ENCODE data around the gene NFIX. TPM values are rescaled to one million over a fixed set of nuclear protein-coding genes. Genes with fewer than 3 reads are reported as not detected.

Gene NFIX
- total and polyA plus RNA-seq, 2 of the 13 experiments (the other 11 are each of a cell fraction or from before 2014, with no cell fraction given) = 3.4 to 5.4 TPM

- intact Hi-C loops (cut with micrococcal nuclease; ENCODE audit: unreplicated experiment) = no loop called here
- CTCF ChIA-PET (ENCODE audit: low intra/inter-chr PET ratio, low total read pairs) = no interaction called here
- Histone ChIP-seq H4K20me1 (ENCODE audit: insufficient read depth, low read length) (no peaks in the 10 kb centered on the region), H3K27me3 (ENCODE audit: control insufficient read depth in 1 of 2, insufficient read depth in 2 of 2, low read length in 2 of 2) (no peaks in the 10 kb centered on the region; a peak in 1 of 5 replicates), H3K4me2 (ENCODE audit: low read depth, low read length) (no peak overlapping the region), H3K4me3 (replicated peaks in 1 of 3; ENCODE audit: insufficient read depth in 1 of 3, low read depth in 2 of 3, low read length in 3 of 3) (no peak overlapping the region), H3K79me2 (ENCODE audit: insufficient read depth, low read length) (peaks cover 19% of the 10 kb centered on the region), H3K4me1 (ENCODE audit: insufficient read depth, low read length) (peaks cover 22% of the 10 kb centered on the region), H3K9me3 (ENCODE audit: low read length) (no peaks in the 10 kb centered on the region), H3K9ac (ENCODE audit: insufficient read depth, low read depth, low read length) (no peak overlapping the region), H2AFZ (ENCODE audit: low read length) (no peak overlapping the region), H3K36me3 (replicated peaks in 1 of 2; ENCODE audit: control insufficient read depth in 1 of 2, insufficient read depth in 2 of 2, low read length in 2 of 2) (peaks cover 6 to 13% of the 10 kb centered on the region in 2 experiments; a peak in 4 of 5 replicates), H3K27ac (ENCODE audit: extremely low read length, insufficient read depth, low read length) (no peak overlapping the region)
- 90% methylated on average over 16 of the region's 16 CpGs for WGBS (ENCODE audit: low lambda C conversion rate)
- BruUV-seq (replicated peaks) = no TSS peak
- ATAC-seq (no peak), FAIRE-seq (no peak), DNase-seq (ENCODE audit: low spot score) (no peak)
- TF ChIP-seq HNF4A (CRISPR knock-in tag; IDR thresholded peaks at IDR 0.05) (no peak), ESRRA (CRISPR knock-in tag; IDR thresholded peaks at IDR 0.05; ENCODE audit: low read depth) (no peak), RFX3 (CRISPR knock-in tag; IDR thresholded peaks at IDR 0.05) (no peak), KDM3A (CRISPR knock-in tag; IDR thresholded peaks at IDR 0.05; ENCODE audit: low read depth) (no peak), BCL3 (CRISPR knock-in tag; IDR thresholded peaks at IDR 0.05) (no peak), ARHGAP35 (CRISPR knock-in tag; IDR thresholded peaks at IDR 0.05; ENCODE audit: borderline replicate concordance) (no peak), ZNF776 (CRISPR knock-in tag; IDR thresholded peaks at IDR 0.05) (no peak), ZFYVE20 (CRISPR knock-in tag; IDR thresholded peaks at IDR 0.05; ENCODE audit: borderline replicate concordance, low read depth) (no peak), ZBTB46 (CRISPR knock-in tag; IDR thresholded peaks at IDR 0.05; ENCODE audit: borderline replicate concordance) (no peak)
- POLR2A ChIA-PET = interaction anchor here (1.3 kb wide), 1 partner anchor 22 kb away, joined by 3 read pairs; no protein-coding TSS in a partner anchor
- in situ Hi-C loops (cut with HindIII; ENCODE audit: extremely low pct_ligation_motif_present, low pct_unique_long_range_greater_than_20kb) = no loop called here
Measured at GRCh38 chr19:13146763-13147563, 151.7 kb downstream of the NFIX start.

Other genes starting within 250 kb of the NFIX start
- gene BEST2, start 243.7 kb upstream of the NFIX start, total RNA-seq (2016; rRNA removed; fragmentation: Illumina TruSeq; extraction: Trizol) = not detected in 2 replicates
- not detected in 2 replicates for gene BEST2, start 243.7 kb upstream of the NFIX start, polyA plus RNA-seq (2011; rRNA removed)
- 7.3 and 12.9 TPM in 2 replicates for gene HOOK2, start 219.9 kb upstream of the NFIX start, total RNA-seq (2016; rRNA removed; fragmentation: Illumina TruSeq; extraction: Trizol)
- gene HOOK2, start 219.9 kb upstream of the NFIX start, polyA plus RNA-seq (2011; rRNA removed) = 9.2 and 11.1 TPM in 2 replicates
- gene JUNB, start 204.0 kb upstream of the NFIX start, total RNA-seq (2016; rRNA removed; fragmentation: Illumina TruSeq; extraction: Trizol) = 4.9 and 7.7 TPM in 2 replicates
- 8.2 and 15.9 TPM in 2 replicates for gene JUNB, start 204.0 kb upstream of the NFIX start, polyA plus RNA-seq (2011; rRNA removed)
- gene PRDX2, start 193.7 kb upstream of the NFIX start, total RNA-seq (2016; rRNA removed; fragmentation: Illumina TruSeq; extraction: Trizol) = 381 and 425 TPM in 2 replicates
- gene PRDX2, start 193.7 kb upstream of the NFIX start, polyA plus RNA-seq (2011; rRNA removed) = 218 and 238 TPM in 2 replicates
- 14.9 and 23.5 TPM in 2 replicates for gene THSD8, start 193.4 kb upstream of the NFIX start, total RNA-seq (2016; rRNA removed; fragmentation: Illumina TruSeq; extraction: Trizol)
- gene THSD8, start 193.4 kb upstream of the NFIX start, polyA plus RNA-seq (2011; rRNA removed) = 4.8 and 5.2 TPM in 2 replicates
- 35.8 and 44.0 TPM in 2 replicates for gene RNASEH2A, start 188.9 kb upstream of the NFIX start, total RNA-seq (2016; rRNA removed; fragmentation: Illumina TruSeq; extraction: Trizol)
- 18.4 and 25.1 TPM in 2 replicates for gene RNASEH2A, start 188.9 kb upstream of the NFIX start, polyA plus RNA-seq (2011; rRNA removed)
- 0.27 TPM in 1 of 2 replicates, not detected in the other for gene RTBDN, start 160.9 kb upstream of the NFIX start, total RNA-seq (2016; rRNA removed; fragmentation: Illumina TruSeq; extraction: Trizol)
- 0.35 and 0.48 TPM in 2 replicates for gene RTBDN, start 160.9 kb upstream of the NFIX start, polyA plus RNA-seq (2011; rRNA removed)
- gene MAST1, start 157.0 kb upstream of the NFIX start, total RNA-seq (2016; rRNA removed; fragmentation: Illumina TruSeq; extraction: Trizol) = 0.27 and 0.73 TPM in 2 replicates
- gene MAST1, start 157.0 kb upstream of the NFIX start, polyA plus RNA-seq (2011; rRNA removed) = 4.7 and 5.6 TPM in 2 replicates
- 3.4 and 7.5 TPM in 2 replicates for gene DNASE2, start 114.0 kb upstream of the NFIX start, total RNA-seq (2016; rRNA removed; fragmentation: Illumina TruSeq; extraction: Trizol)
- gene DNASE2, start 114.0 kb upstream of the NFIX start, polyA plus RNA-seq (2011; rRNA removed) = 16.2 and 19.0 TPM in 2 replicates
- gene KLF1, start 108.3 kb upstream of the NFIX start, total RNA-seq (2016; rRNA removed; fragmentation: Illumina TruSeq; extraction: Trizol) = not detected in 2 replicates
- gene KLF1, start 108.3 kb upstream of the NFIX start, polyA plus RNA-seq (2011; rRNA removed) = not detected in 2 replicates
- gene GCDH, start 104.3 kb upstream of the NFIX start, total RNA-seq (2016; rRNA removed; fragmentation: Illumina TruSeq; extraction: Trizol) = 35.0 and 38.0 TPM in 2 replicates
- 15.1 and 16.4 TPM in 2 replicates for gene GCDH, start 104.3 kb upstream of the NFIX start, polyA plus RNA-seq (2011; rRNA removed)
- 0.09 TPM in 1 of 2 replicates, not detected in the other for gene SYCE2, start 76.2 kb upstream of the NFIX start, total RNA-seq (2016; rRNA removed; fragmentation: Illumina TruSeq; extraction: Trizol)
- 0.25 and 0.40 TPM in 2 replicates for gene SYCE2, start 76.2 kb upstream of the NFIX start, polyA plus RNA-seq (2011; rRNA removed)
- 68.0 and 72.0 TPM in 2 replicates for gene FARSA, start 61.8 kb upstream of the NFIX start, total RNA-seq (2016; rRNA removed; fragmentation: Illumina TruSeq; extraction: Trizol)
- gene FARSA, start 61.8 kb upstream of the NFIX start, polyA plus RNA-seq (2011; rRNA removed) = 25.9 and 37.0 TPM in 2 replicates
- 420 and 898 TPM in 2 replicates for gene CALR, start 56.9 kb upstream of the NFIX start, total RNA-seq (2016; rRNA removed; fragmentation: Illumina TruSeq; extraction: Trizol)
- gene CALR, start 56.9 kb upstream of the NFIX start, polyA plus RNA-seq (2011; rRNA removed) = 842 and 934 TPM in 2 replicates
- gene RAD23A, start 49.6 kb upstream of the NFIX start, total RNA-seq (2016; rRNA removed; fragmentation: Illumina TruSeq; extraction: Trizol) = 34.6 and 42.5 TPM in 2 replicates
- gene RAD23A, start 49.6 kb upstream of the NFIX start, polyA plus RNA-seq (2011; rRNA removed) = 50.3 and 54.2 TPM in 2 replicates
- 24.6 and 37.4 TPM in 2 replicates for gene GADD45GIP1, start 38.3 kb upstream of the NFIX start, total RNA-seq (2016; rRNA removed; fragmentation: Illumina TruSeq; extraction: Trizol)
- gene GADD45GIP1, start 38.3 kb upstream of the NFIX start, polyA plus RNA-seq (2011; rRNA removed) = 30.7 and 31.9 TPM in 2 replicates
- not detected in 2 replicates for gene DAND5, start 25.9 kb upstream of the NFIX start, total RNA-seq (2016; rRNA removed; fragmentation: Illumina TruSeq; extraction: Trizol)
- gene DAND5, start 25.9 kb upstream of the NFIX start, polyA plus RNA-seq (2011; rRNA removed) = 0.04 TPM in 1 of 2 replicates, not detected in the other
- 0.69 and 0.75 TPM in 2 replicates for gene LYL1, start 107.4 kb downstream of the NFIX start, total RNA-seq (2016; rRNA removed; fragmentation: Illumina TruSeq; extraction: Trizol)
- 0.72 and 0.92 TPM in 2 replicates for gene LYL1, start 107.4 kb downstream of the NFIX start, polyA plus RNA-seq (2011; rRNA removed)
- gene TRMT1, start 121.3 kb downstream of the NFIX start, total RNA-seq (2016; rRNA removed; fragmentation: Illumina TruSeq; extraction: Trizol) = 27.9 and 44.1 TPM in 2 replicates
- gene TRMT1, start 121.3 kb downstream of the NFIX start, polyA plus RNA-seq (2011; rRNA removed) = 35.5 and 42.9 TPM in 2 replicates
- 31.8 and 46.7 TPM in 2 replicates for gene NACC1, start 122.8 kb downstream of the NFIX start, total RNA-seq (2016; rRNA removed; fragmentation: Illumina TruSeq; extraction: Trizol)
- gene NACC1, start 122.8 kb downstream of the NFIX start, polyA plus RNA-seq (2011; rRNA removed) = 42.3 and 55.2 TPM in 2 replicates
- gene STX10, start 154.9 kb downstream of the NFIX start, total RNA-seq (2016; rRNA removed; fragmentation: Illumina TruSeq; extraction: Trizol) = 36.8 and 47.9 TPM in 2 replicates
- gene STX10, start 154.9 kb downstream of the NFIX start, polyA plus RNA-seq (2011; rRNA removed) = 66.4 and 85.5 TPM in 2 replicates
- 10.0 and 14.3 TPM in 2 replicates for gene IER2, start 154.9 kb downstream of the NFIX start, total RNA-seq (2016; rRNA removed; fragmentation: Illumina TruSeq; extraction: Trizol)
- gene IER2, start 154.9 kb downstream of the NFIX start, polyA plus RNA-seq (2011; rRNA removed) = 10.1 and 12.9 TPM in 2 replicates